ENCODE measurements around the gene DPEP2NB.

The DPEP2NB gene

GRCh38 chr16:68055395-68055794, 39.7 kb upstream of the DPEP2NB start:
- POLR2A ChIA-PET = interaction anchor here (0.7 kb wide), 1 partner anchor 65 kb away, joined by 4 read pairs; no protein-coding TSS in a partner anchor
- Histone ChIP-seq H3K9me3 (ENCODE audit: control insufficient read depth, insufficient read depth, low read depth, low read length) (no peaks in the 10 kb centered on the region), H3K4me3 (ENCODE audit: low read depth, low read length) (no peak overlapping the region), H3K4me1 (ENCODE audit: control insufficient read depth, insufficient read depth, low read length) (no peaks in the 10 kb centered on the region), H3K36me3 (ENCODE audit: control insufficient read depth in 2 of 2, insufficient read depth in 1 of 2, low read length in 2 of 2) (peaks cover 11 to 79% of the 10 kb centered on the region in 2 experiments; a peak in 2 of 3 replicates), H3K27ac (ENCODE audit: extremely low read depth, low read depth, low read length) (no peak overlapping the region)
- TF ChIP-seq ZNF596 (tag by site-specific recombination; IDR thresholded peaks at IDR 0.05) (no peak), ZNF555 (tag by site-specific recombination; conservative IDR thresholded peaks at IDR 0.05) (no peak), KLF8 (tag by site-specific recombination; IDR thresholded peaks at IDR 0.05) (no peak), ZNF391 (tag by site-specific recombination; IDR thresholded peaks at IDR 0.05; ENCODE audit: borderline replicate concordance, low read depth) (no peak), ZSCAN18 (tag by site-specific recombination; IDR thresholded peaks at IDR 0.05) (no peak), ZNF426 (tag by site-specific recombination; IDR thresholded peaks at IDR 0.05) (no peak), ZNF133 (tag by site-specific recombination; IDR thresholded peaks at IDR 0.05) (no peak), ZNF548 (tag by site-specific recombination; IDR thresholded peaks at IDR 0.05) (no peak), ZSCAN4 (tag by site-specific recombination; IDR thresholded peaks at IDR 0.05) (no peak), ZNF654 (tag by site-specific recombination; IDR thresholded peaks at IDR 0.05; ENCODE audit: low read depth) (no peak), KLF17 (tag by site-specific recombination; IDR thresholded peaks at IDR 0.05) (no peak), EGR2 (tag by site-specific recombination; IDR thresholded peaks at IDR 0.05; ENCODE audit: low read depth) (no peak)
- CTCF ChIA-PET = interaction anchor here (1.0 to 1.6 kb wide), 3 partner anchors 10 to 173 kb away, joined by 5 to 6 read pairs (median 5); no protein-coding TSS in a partner anchor

- Histone ChIP-seq H3K36me3 (ENCODE audit: control insufficient read depth in 2 of 2, insufficient read depth in 1 of 2, low read length in 2 of 2) (peaks cover 14 to 55% of the 10 kb centered on the region in 2 experiments; a peak in 2 of 3 replicates), H3K27ac (ENCODE audit: extremely low read depth, low read depth, low read length) (no peak overlapping the region), H3K4me1 (ENCODE audit: control insufficient read depth, insufficient read depth, low read length) (no peaks in the 10 kb centered on the region), H3K4me3 (ENCODE audit: low read depth, low read length) (no peak overlapping the region), H3K9me3 (ENCODE audit: control insufficient read depth, insufficient read depth, low read depth, low read length) (no peaks in the 10 kb centered on the region)
- ChIA-PET POLR2A (no interaction called here), CTCF (interaction anchor here (0.6 to 0.7 kb wide), 2 partner anchors 211 to 1173 kb away, joined by 3 to 4 read pairs; no protein-coding TSS in a partner anchor)
- TF ChIP-seq CTCF (tag by site-specific recombination; IDR thresholded peaks at IDR 0.05) (no peak), ZNF513 (tag by site-specific recombination; IDR thresholded peaks at IDR 0.05) (no peak), ZNF433 (tag by site-specific recombination; IDR thresholded peaks at IDR 0.05; ENCODE audit: low read depth) (no peak), ZBTB44 (tag by site-specific recombination; IDR thresholded peaks at IDR 0.05) (no peak), ZNF148 (tag by site-specific recombination; IDR thresholded peaks at IDR 0.05; ENCODE audit: borderline replicate concordance) (no peak), PATZ1 (tag by site-specific recombination; IDR thresholded peaks at IDR 0.05) (no peak), BCL6B (tag by site-specific recombination; IDR thresholded peaks at IDR 0.05) (no peak)
Measured at GRCh38 chr16:68049449-68049848, 33.7 kb upstream of the DPEP2NB start.

Measured in HEK293 (cell line).